Measurements from ENCODE around the gene ZNF710.

GRCh38 chr15:90114451-90114901 lies 113.4 kb downstream of the ZNF710 start:
- TF ChIP-seq CTCF (conservative IDR thresholded peaks at IDR 0.05 in 1 of 2, IDR thresholded peaks at IDR 0.05 in 1 of 2; ENCODE audit: extremely low read depth in 1 of 2, insufficient read depth in 1 of 2, low read depth in 1 of 2, low read length in 2 of 2) (no peak), EZH2 (IDR thresholded peaks at IDR 0.05; ENCODE audit: borderline replicate concordance, low read length) (no peak)
